HEK293T (cell line): ENCODE results near the gene TRMT10A.

Experiments used
- BHLHE40 ChIP-seq: fragments of 450-650 bp; IDR thresholded peaks from 2 replicates; pipeline ENCODE4 v1.6.1; 2016; ENCODE audit warnings: mild to moderate bottlenecking, moderate library complexity, borderline replicate concordance
- ELF4 ChIP-seq: fragments of 450-650 bp; IDR thresholded peaks from 2 replicates; pipeline ENCODE4 v1.6.1; 2017; ENCODE audit warnings: antibody characterized with exemption
- FOXA1 ChIP-seq: fragments of 450-650 bp; IDR thresholded peaks from 2 replicates; pipeline ENCODE4 v1.6.1; 2016; ENCODE audit warnings: mild to moderate bottlenecking
- FOXK2 ChIP-seq: fragments of 450-650 bp; IDR thresholded peaks from 2 replicates; pipeline ENCODE4 v1.6.1; 2016; ENCODE audit warnings: mild to moderate bottlenecking
- FOXM1 ChIP-seq: fragments of 450-650 bp; IDR thresholded peaks from 2 replicates; pipeline ENCODE4 v1.6.1; 2017; ENCODE audit warnings: mild to moderate bottlenecking, borderline replicate concordance
- HDGF ChIP-seq: fragments of 450-650 bp; IDR thresholded peaks from 2 replicates; pipeline ENCODE4 v1.6.1; 2017; ENCODE audit warnings: antibody characterized with exemption, borderline replicate concordance
- NFRKB ChIP-seq: fragments of 450-650 bp; IDR thresholded peaks from 2 replicates; pipeline ENCODE4 v1.6.1; 2016; ENCODE audit warnings: mild to moderate bottlenecking, moderate library complexity
- PKNOX1 ChIP-seq: fragments of 450-650 bp; IDR thresholded peaks from 2 replicates; pipeline ENCODE4 v1.6.1; 2016
- SP1 ChIP-seq: fragments of 450-650 bp; IDR thresholded peaks from 2 replicates; pipeline ENCODE4 v1.6.1; 2017
- SUZ12 ChIP-seq: fragments of 450-650 bp; IDR thresholded peaks from 2 replicates; pipeline ENCODE4 v1.6.1; 2016; ENCODE audit warnings: mild to moderate bottlenecking
- TARDBP ChIP-seq: fragments of 450-650 bp; IDR thresholded peaks from 2 replicates; pipeline ENCODE4 v1.6.1; 2016
- ZNF384 ChIP-seq: fragments of 450-650 bp; IDR thresholded peaks from 2 replicates; pipeline ENCODE4 v1.6.1; 2016

GRCh38 chr4:99587803-99588202, 24.0 kb upstream of the TRMT10A start:
- TF ChIP-seq PKNOX1 = no peak; the same call in 1 of the 2 replicates
- TF ChIP-seq ZNF384 = no peak
- no peak for TF ChIP-seq FOXA1
- TF ChIP-seq SP1 = no peak
- no peak for TF ChIP-seq FOXM1
- TF ChIP-seq NFRKB = no peak
- no peak for TF ChIP-seq FOXK2
- TF ChIP-seq BHLHE40 = no peak
- TF ChIP-seq ELF4 = no peak
- no peak for TF ChIP-seq HDGF
- no peak for TF ChIP-seq SUZ12
- TF ChIP-seq TARDBP = no peak
